Activated gamma-delta T cell (primary cell): ENCODE data around the gene KCTD3.

Experiments used
- DNase-seq: peaks from one replicate; lab custom pipeline; 2025; lab: John Stamatoyannopoulos, UW

KCTD3 gene

DNA sequence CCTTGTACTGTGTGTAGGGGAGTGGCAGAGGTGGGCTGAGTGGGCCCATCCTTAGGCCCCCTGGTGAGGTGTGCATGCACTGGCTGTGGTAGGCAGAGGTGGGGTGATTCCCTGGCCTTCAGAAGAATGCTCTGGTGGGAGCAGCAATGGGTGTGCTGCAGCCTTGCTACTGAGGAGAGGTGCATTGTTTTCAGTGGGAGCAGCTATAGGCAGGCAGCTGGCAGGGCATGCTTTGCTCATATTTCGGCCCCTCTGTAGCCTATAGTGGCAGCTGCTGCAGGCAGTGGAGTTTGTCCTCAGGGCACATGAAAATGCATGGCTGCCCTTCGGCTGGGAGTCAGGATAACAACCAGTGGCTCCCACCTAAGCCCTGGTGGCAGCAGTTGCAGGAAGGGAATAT is 10.1 kb upstream of the KCTD3 start:
- no peak for DNase-seq

DNA sequence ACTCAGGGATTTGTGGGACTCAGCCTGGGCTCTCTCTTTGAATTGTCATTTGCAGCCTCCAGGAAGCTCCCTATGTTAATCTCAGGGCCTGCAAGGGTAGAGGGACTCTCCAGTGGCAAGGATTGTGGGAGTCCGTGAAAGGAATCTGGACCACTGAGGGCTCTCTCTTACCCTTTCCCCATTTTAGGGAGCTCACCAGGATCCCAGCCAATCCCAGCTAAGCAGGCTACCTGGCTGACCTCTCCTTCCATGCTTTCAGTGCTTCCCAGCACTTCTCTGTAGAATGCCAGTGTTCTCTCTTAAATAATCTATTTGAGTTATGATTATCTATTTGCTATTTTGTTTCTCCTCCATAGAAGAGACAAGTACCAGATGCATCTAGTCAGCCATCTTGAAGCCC is 9.6 kb upstream of the KCTD3 start:
- no peak for DNase-seq

DNA sequence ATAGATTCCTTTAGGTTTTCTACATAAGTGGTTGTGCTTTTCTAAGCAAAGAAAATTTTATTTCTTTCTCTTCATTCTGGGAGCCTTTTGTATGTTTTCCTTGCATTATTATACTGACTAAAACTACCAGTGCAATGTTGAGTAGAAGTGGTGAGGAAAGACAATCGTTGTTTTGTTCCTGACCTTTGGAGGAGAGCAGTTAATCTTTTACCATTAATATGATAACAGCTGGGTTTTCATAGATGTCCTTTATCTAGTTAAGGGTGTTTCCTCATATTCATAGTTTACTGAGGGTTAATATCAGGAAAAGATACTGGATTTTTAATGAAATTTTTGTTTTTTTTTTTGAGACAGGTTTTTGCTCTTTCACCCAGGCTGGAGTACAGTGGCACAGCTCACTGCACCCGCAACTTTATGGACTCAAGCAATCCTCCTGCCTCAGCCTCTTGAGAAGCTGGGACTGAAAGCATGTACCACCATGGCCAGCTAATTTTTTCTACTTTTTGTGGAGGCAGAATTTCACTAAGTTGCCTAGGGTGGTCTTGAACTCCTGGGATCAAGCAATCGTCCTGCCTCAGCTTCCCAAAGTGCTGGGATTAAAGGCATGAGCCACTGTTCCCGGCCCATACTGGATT is 9.0 kb upstream of the KCTD3 start:
- DNase-seq = no peak

DNA sequence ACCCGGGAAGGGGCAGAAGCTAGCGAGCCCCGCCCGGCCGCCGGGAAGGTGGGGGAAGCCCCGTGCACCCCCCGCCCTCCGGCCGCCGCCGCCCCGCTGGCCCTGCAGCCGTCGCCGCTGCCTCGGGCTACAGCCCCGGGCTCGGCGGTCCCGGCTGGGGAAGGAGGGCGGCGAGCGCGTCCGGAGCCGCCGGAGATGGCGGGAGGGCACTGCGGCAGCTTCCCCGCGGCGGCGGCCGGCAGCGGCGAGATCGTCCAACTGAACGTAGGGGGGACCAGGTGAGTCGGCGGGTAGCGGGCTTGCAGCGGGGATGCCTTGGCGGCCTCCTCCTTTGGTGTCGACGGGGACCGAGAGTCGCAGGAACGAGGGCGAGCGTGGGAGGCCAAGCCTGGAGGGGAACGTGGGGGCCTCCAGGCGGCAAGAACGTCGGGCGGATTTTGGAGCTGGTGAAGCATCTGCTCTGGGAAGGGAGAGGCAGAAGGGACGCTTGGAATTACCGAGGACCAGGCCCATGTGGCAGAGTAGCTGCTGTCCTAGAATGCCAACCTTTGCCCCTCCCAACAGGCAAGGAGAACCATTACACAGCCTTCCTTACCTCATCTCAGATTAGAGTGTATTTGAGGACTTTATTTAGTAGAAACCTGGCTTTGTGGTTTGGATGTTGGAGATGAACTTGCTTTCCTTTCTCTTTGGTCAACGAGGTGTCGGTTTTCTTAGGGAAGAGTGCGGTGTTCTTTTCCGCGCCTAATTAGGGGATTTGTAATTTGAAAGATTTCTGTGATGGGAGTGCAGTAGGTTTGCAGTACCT is 591 bp downstream of the KCTD3 start:
- DNase-seq = no peak

DNA sequence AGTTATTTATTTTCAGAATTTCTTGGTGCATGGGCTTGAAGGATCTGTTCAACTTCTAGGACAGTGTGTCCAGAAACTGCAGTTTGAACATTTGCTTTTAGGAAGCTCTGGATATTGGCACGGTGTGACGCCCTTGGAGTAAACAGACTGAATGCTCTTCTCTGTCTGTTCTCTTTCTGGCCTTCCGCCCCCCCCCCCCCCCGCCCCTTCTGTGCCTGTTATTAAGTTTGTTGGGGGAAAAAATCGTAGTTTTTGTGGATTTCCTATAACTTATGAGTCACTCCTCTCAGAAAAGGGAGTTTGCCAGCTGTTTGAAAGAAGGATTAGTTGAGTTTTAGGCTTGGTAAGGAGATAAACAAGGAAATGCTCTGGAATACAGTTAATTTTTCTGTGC is 1.2 kb downstream of the KCTD3 start:
- no peak for DNase-seq

DNA sequence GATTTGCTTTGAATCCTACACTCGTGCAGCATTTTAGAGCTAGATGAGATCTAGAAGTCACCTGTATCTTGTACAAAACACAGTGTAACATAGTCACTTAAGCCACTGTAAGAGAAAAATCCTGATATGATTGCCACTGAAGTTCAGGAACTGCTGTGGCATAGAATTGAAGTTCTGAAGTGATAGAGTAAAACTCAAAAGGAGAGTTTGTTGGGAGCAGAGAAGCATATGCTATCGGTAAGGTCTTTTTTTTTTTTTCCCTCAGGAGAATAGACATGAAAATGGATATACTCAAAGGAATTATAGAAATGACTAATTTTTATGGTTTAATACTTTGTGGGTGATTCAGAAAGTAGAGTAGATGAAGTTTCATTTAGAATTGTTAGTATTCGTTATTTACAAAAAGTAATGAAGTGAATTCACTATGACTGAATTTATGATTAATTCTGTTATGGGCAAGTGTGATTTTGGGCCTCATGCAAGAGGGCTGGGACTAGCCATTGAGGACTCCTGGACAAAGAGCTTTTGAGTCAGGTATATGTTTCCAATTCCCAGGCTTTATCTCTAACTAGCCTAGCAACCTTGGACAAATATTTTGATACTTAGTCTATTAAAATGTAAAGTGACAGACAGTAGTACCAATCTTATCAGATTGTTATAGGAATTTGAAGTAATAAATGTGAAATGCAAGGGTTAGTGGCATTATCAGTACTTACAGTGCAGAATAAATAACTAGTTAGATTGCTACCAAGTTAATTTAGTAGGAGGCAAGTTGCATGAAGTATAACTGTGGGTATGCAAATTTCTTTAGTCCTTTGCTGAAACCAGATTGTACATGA is 3.1 kb downstream of the KCTD3 start:
- DNase-seq = no peak

DNA sequence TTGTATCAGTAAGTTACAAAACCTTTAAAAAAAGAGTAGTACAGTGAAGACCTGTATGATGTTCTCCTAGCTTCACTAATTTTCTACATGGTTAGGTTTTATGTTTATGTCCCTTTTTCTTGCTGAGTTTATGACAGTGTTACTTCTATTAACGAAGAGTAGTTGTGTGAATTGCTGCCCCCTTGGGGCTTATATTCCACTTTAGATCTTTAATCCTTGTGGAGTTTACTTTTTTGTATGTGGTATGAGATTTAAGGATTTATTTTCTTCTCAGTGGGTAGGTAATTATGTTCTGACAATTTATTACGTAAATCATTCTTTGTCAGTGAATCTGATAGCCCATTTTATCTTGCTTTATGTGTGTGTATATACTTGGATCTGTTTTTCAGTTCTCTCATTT is 14.8 kb downstream of the KCTD3 start:
- no peak for DNase-seq

DNA sequence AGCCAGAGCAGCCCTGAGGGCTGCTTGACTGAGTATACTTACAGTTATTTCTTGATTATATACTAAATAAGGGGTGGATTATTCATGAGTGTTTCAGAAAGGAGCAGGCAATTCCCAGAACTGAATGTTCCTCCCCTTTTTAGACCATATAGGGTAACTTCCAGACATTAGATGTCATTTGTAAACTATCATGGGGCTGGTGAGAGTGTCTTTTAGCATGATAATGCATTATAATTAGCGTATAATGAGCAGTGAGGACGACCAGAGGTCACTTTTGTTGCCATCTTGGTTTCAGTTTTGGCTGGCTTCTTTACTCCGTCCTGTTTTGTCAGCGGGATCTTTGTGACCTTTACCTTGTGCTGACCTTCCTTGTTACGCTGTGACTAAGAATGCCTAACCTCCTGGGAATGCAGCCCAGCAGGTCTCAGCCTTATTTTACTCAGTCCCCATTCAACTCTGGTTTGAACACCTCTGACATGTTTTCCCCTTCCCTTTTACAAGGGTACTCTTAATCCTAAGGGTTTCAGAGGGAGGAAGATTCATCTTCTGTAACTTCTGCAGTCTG is 16.2 kb downstream of the KCTD3 start:
- DNase-seq = no peak

DNA sequence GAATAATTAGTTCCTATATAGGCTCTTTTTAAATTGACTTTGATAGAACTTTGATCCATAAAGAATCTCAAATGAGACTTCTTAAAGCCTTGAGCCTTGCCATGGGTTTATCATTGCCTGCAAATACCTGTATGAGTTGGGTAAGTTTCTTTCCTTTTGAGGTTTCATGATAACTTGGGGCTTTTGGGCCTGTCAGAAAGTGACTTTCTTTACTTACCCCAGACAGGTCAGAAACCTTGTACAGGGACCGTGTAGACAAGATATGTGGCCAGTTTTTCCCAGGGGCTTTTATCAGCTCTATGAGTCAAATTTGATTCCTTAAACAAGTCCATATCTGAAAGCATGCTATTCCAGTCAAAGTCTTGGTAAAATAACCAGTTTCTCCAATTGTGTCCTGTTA is 17.3 kb downstream of the KCTD3 start:
- DNase-seq = no peak

DNA sequence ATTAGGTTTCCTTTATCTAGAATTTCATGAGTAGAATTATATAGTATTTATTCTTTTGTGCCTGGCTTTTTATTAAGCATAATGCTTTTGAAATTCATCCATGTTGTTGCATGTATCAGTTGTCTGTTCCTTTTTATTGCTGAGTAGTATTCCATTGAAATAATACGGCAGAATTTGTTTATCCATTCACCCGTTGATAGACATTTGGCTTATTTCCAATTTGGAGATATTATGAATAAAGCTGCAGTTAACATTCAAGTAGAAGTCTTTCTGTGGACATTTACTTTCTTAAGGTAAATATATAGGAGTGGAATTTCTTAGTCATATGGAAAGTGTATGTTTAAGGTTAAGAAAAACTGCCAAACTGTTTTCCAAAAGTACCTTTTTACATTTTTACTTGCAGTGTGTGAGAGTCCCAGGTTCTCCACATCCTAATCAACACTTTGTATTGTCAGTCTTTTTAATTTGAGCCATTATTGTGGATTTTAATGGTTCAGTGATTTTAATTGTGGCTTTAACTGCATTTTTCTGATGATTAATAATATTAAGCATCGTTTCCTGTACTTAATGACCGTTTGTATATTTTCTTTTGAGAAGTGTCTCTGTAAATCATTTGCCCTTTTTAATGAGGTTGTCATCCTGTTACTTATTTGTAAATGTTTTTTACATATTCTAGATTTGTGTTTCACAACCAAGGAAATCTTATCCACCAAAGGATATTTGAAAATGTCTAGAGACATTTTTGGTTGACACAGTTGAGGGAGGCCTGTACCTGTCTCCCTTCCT is 22.7 kb downstream of the KCTD3 start:
- no peak for DNase-seq

DNA sequence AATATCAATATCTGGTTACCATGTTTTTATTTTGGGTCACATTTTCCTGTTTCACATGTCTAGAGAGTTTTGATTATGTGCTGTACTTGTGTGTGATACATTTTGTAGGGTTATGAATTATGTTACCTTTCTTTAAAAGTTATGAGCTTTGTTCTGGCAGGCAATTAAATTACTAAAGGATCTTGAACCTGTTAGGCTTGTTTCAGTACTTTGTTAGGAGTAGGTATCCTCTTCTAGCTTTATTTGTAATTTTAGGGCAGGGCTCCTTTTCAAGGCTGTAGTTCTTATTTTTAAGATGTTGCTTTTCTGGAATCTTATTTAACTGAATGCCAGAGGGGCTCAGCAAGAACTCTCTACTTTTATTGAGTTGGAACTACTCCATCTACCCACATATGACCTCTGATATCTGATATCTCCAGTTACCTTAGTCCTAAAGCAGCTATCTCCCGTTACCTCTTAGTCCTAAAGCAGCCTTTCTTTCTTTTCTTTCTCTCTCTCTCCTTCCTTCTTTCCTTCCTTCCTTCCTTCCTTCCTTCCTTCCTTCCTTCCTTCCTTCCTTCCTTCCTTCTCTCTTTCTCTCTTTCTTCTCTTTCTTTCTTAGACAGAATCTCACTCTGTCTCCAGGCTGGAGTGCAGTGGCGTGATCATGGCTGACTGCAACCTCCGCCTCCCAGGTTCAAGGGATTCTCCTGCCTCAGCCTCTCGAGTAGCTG is 23.8 kb downstream of the KCTD3 start:
- DNase-seq = no peak

DNA sequence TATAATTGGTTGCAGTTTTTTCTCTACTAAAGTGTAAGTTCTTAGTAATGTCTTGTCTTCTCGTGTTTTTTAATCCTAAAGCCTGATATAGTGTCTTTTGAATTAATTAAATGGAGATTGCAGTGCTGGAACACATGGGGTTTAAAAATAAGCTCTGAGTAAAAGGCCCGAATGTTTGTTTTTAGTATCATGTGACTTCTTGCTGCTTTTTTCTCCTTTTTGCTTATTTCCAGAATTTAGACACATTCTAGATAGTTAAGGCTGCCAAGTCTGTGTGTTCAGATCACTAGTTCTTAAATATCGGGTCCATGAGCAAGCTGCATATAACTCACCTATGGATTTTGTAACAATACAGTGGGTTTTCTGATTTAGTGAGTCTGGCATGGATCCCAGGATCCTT is 27.5 kb downstream of the KCTD3 start:
- DNase-seq = no peak

DNA sequence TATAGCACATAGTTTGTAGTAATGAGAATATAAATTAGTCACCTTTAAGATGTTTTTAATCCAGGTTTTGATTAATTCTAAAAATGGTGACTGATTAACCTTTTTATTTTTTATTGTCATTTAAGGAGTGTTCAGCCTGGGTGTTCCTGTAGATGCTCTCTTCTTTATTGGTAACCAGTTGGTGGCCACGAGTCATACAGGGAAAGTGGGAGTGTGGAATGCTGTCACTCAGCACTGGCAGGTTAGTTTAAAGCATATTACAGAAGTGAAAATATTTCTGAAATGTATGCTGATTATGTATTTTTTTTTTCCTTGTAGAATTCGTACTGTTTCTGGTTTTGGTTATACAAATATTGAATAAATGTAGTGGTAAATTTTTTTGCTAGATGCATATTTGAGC is 28.1 kb downstream of the KCTD3 start:
- DNase-seq = no peak

DNA sequence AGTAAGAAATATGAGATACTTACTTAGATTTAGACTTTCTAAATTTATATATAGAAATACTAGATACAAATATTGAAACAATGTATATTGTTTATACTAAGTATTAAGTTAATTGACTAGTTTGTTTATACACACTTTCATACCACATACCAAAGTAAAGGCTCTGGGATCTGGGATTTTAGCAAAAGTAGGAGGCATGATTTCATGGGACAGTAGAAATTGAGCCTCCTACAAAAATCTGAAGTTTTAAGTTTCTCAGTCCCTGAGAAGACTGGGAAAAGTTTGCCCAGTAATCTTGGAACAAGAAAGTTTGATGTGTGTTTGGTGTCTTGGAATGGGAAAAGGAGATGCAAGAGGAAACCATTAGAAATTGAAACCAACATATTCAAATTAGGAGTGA is 30.9 kb downstream of the KCTD3 start:
- DNase-seq = no peak

DNA sequence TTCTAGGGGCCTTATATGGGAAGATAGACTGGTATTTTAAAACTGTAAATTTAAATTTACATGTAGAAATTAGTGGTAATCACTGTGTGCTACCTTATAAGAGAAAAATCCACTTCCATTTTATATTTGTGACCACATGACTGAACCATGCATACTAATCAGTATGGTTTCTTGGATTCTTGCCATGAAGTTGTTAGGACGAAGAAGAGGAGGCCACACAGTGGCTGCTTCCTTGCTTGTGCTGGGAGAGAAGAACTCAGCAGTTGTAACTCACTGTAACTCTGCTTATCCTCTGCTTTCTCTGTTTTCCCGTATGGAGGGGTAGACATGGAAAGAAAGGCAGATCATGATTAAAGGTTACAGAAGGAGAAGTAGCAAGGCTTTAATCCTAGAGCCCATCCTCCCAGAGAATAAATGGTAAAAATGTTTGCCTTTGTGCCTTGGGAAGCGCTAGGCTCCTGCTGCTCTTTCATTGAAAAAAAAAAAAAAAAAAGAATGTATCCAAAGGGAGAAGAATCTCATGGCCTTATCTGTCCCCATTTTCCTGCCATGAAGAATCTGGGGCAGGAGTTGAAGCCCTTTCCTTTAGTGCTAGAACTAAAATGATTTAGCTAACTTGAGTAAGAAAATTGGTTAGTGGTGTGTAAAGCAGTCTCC is 32.4 kb downstream of the KCTD3 start:
- DNase-seq = no peak

DNA sequence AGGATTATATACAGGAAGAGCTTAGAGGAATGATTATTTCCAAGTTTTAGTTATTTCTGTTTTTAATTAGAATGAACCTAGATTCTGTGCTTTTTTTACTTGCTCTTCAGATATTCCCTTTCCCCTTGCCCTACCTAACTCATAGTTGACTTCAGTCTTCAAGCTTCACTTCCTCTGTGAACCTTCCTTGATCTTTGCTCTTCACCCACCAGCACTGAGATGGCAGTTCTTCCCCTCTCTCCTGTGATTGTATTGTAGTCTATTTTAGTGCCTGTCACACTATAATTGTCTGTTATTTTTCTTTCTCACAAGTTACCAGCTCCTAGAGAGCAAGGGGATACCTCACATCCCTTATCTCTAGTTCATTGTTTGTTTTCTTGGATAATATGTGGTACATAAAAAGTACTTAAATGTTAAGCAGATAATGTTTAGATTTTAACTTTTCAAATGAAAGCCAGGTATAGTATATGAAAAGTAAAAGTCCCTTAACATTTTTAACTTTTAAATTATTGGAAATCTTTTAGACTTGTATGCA is 33.2 kb downstream of the KCTD3 start:
- DNase-seq = no peak

DNA sequence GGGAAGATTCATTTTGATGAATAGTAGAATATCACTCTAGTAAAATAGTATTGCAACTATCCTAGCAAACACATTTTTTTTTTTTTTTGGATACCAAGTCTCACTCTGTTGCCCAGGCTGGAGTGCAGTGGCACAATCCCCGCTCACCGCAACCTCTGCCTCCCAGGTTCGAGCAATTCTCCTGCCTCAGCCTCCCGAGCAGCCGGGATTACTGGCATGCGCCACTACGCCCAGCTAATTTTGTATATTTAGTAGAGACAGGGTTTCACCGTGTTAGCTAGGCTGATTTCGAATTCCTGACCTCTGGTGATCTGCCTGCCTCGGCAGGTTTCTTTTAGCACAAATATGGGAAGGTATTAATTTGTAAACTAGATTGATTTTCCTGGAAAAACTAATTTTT is 33.8 kb downstream of the KCTD3 start:
- DNase-seq = no peak

DNA sequence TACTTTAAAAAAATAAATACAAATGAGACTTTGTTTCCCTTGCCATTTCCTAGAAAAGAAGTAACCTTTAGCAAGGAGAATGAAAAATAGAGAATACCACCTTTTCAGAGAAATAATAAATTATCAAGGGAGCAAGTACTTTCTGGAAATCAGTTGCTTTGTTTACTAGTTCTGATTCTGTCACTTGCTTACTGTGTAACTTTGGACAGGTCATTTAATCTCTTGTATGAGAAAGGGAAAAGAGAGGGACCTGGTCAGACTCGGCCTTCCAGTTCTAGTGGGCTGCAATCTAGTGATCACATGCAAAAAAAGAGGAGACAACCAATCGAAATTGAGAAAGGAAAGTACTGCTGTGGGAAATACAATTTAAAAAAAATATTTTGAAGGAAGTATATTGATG is 34.2 kb downstream of the KCTD3 start:
- no peak for DNase-seq

DNA sequence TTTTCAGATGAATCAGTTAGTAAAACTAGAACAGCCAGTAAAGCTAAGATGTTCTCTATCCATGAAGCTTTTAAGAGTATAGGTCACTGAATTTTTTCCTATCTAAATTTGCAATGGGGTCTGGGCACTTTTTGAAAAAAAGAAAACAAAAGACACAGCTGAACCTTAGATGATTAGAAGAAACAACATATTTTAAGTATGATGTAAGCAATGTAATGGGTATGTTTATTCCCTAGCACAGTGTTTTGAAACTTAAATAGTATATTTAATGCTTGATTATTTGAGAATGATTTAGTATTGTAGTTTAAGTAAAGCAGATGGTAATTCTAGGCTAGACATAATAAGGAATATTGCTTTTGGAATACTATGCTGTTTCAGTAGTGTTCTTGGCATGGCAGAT is 36.2 kb downstream of the KCTD3 start:
- DNase-seq = no peak

DNA sequence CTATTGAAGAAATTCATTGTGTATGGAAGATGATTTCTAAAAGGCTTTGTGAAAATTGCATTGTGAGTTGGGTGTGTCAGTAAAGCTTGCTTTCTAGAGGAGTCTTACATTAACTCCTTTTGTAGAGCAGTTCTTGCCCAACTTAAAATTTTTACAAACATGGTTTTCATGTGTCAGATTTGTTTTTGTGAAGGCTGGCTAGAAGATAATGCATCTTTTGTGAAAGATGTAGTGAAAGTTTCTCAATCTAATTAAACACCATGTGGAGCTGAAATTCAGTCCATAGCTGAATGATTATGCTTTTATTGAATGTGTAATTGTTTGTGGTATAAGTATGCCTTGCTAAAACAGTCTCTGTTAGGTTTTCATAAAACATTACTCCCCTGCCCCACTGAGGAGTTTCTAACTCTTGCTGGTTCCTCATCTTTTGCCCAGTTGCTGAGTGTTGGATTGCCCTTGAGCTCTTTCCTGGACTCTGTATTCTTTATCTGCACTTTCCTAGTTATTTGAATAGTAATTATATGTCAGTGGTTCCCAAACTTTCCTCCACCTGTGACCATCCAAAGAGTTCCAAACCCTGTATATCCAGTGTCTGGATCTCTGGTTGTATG is 38.0 kb downstream of the KCTD3 start:
- no peak for DNase-seq
